GM23248 (cell line): ENCODE results near the gene C1orf21.

Experiments used
- EZH2 ChIP-seq: fragments of 200-600 bp; sonication (generic); IDR thresholded peaks from 2 replicates; pipeline ENCODE4 v1.6.1; 2018; ENCODE audit warnings: antibody characterized with exemption, mild to moderate bottlenecking; ENCODE audit not compliant: insufficient read depth, poor library complexity, severe bottlenecking
- EZH2phosphoT487 ChIP-seq: fragments of 200-600 bp; sonication (generic); IDR thresholded peaks from 2 replicates; pipeline ENCODE4 v1.6.1; 2018; ENCODE audit warnings: antibody characterized with exemption, moderate library complexity, mild to moderate bottlenecking, low read depth; ENCODE audit not compliant: insufficient read depth

DNA sequence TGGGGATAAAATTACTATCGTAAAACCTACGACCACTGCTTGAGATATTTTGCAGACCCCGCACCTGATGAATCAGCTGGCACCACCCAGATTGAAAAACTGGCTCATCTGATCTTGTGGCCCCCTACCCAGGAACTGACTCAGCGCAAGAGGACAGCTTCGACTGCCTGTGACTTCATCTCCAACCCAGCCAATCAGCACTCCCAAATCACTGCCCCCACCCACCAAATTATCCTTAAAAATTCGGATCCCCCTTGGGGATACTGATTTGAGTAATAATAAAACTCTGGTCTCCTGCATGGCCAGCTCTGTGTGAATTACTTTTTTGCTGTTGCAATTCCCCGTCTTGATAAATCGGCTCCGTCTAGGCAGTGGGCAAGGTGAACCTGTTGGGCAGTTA is 286.5 kb downstream of the C1orf21 start:
- TF ChIP-seq EZH2 (no peak), EZH2phosphoT487 (no peak)
